HepG2 (cell line): ENCODE data around the gene KLHL17. TPM values are rescaled to one million over a fixed set of nuclear protein-coding genes. Genes with fewer than 3 reads are reported as not detected.

Source experiments
- ELF1 ChIP-seq: sonication (generic); formaldehyde crosslinking; IDR thresholded peaks from 2 replicates; pipeline ENCODE4 v1.4.0; 2020; ENCODE audit warnings: missing genetic modification reagents
- GABPA ChIP-seq, 2 experiments: IDR thresholded peaks; 2 replicates each; pipeline ENCODE4 v1.6.1; 2011 to 2016; ENCODE audit warnings: low read depth in 2 of 2, low read length in 1 of 2, missing biosample characterization in 1 of 2, missing genetic modification characterization in 1 of 2
- MIXL1 ChIP-seq: IDR thresholded peaks from 2 replicates; pipeline ENCODE4 v1.6.1; 2016
- POGZ ChIP-seq: sonication (generic); formaldehyde crosslinking; IDR thresholded peaks from 2 replicates; pipeline ENCODE4 v1.4.0; 2020; ENCODE audit warnings: mild to moderate bottlenecking, missing genetic modification reagents
- POLR2G ChIP-seq: fragments of 200-400 bp; formaldehyde crosslinking; IDR thresholded peaks from 2 replicates; pipeline ENCODE4 v1.6.1; 2018; ENCODE audit warnings: mild to moderate bottlenecking, low read depth, low read length, moderate library complexity
- RBFOX2 ChIP-seq: fragments of 200-400 bp; formaldehyde crosslinking; IDR thresholded peaks from 2 replicates; pipeline ENCODE4 v1.6.1; 2017; ENCODE audit warnings: low read depth, mild to moderate bottlenecking, low read length
- TAF1 ChIP-seq: sonication (generic); formaldehyde crosslinking; IDR thresholded peaks from 2 replicates; pipeline ENCODE4 v1.4.0; 2020; ENCODE audit warnings: missing genetic modification reagents
- TBX2 ChIP-seq: sonication (generic); formaldehyde crosslinking; IDR thresholded peaks from 2 replicates; pipeline ENCODE4 v1.5.0; 2020; ENCODE audit warnings: missing genetic modification reagents, mild to moderate bottlenecking, borderline replicate concordance
- ZFP90 ChIP-seq: sonication (generic); formaldehyde crosslinking; IDR thresholded peaks from 2 replicates; pipeline ENCODE4 v1.8.0; 2022; ENCODE audit warnings: missing genetic modification reagents, mild to moderate bottlenecking, inconsistent platforms, borderline replicate concordance
- ZNF350 ChIP-seq: sonication (generic); formaldehyde crosslinking; IDR thresholded peaks from 2 replicates; pipeline ENCODE4 v1.4.0; 2020; ENCODE audit warnings: mild to moderate bottlenecking, low read depth, missing genetic modification reagents, borderline replicate concordance
- ZNF430 ChIP-seq: sonication (generic); formaldehyde crosslinking; IDR thresholded peaks from 2 replicates; pipeline ENCODE4 v1.9.0; 2021; ENCODE audit warnings: mild to moderate bottlenecking, missing genetic modification reagents
- ZNF772 ChIP-seq: sonication (generic); formaldehyde crosslinking; IDR thresholded peaks from 2 replicates; pipeline ENCODE4 v1.5.0; 2020; ENCODE audit warnings: mild to moderate bottlenecking, missing genetic modification reagents
- ZSCAN9 ChIP-seq: IDR thresholded peaks from 2 replicates; pipeline ENCODE4 v1.6.1; 2016; ENCODE audit warnings: borderline replicate concordance
- polyA plus RNA-seq, 8 experiments: library from polyadenylated mRNA; depleted of rRNA in 3 of 8; stranded (reverse) in 7 of 8; unstranded in 1 of 8; fragments of >200 nt; fragmentation: Illumina TruSeq in 4 of 8; extraction: Trizol in 4 of 8; gene quantifications; 2 replicates each; pipeline versions ENCODE4 v1.2.1 to v1.2.3, GENCODE V29; 2011 to 2016; ENCODE audit warnings: low read depth in 4 of 8, missing spikeins in 1 of 8, mixed read lengths in 1 of 8; ENCODE audit not compliant: insufficient read depth in 1 of 8
- total RNA-seq, 5 experiments: library from RNA; depleted of rRNA; stranded (reverse); fragments of >200 nt; fragmentation: Illumina TruSeq; extraction: Trizol; gene quantifications; 2 replicates each; pipeline ENCODE4 v1.2.3, GENCODE V29; 2016; ENCODE audit warnings: low read depth in 1 of 5
- TF ChIP-seq, protein P1 (sequence below): sonication (generic); formaldehyde crosslinking; IDR thresholded peaks from 2 replicates; pipeline ENCODE4 v1.4.0; 2020; ENCODE audit warnings: mild to moderate bottlenecking, missing genetic modification reagents, borderline replicate concordance
- TF ChIP-seq, protein P2 (sequence below): sonication (generic); formaldehyde crosslinking; IDR thresholded peaks from 2 replicates; pipeline ENCODE4 v1.4.0; 2020; ENCODE audit warnings: missing genetic modification reagents, borderline replicate concordance

KLHL17 gene
- total and polyA plus RNA-seq, 2 of the 13 experiments (the other 11 are each of a cell fraction or from before 2014, with no cell fraction given): 9.3 to 24.7 TPM

GRCh38 chr1:1013105-1013921 is 52.9 kb downstream of the KLHL17 start, which contains the start of gene ISG15 (continued):
- TF ChIP-seq, protein P1, sequence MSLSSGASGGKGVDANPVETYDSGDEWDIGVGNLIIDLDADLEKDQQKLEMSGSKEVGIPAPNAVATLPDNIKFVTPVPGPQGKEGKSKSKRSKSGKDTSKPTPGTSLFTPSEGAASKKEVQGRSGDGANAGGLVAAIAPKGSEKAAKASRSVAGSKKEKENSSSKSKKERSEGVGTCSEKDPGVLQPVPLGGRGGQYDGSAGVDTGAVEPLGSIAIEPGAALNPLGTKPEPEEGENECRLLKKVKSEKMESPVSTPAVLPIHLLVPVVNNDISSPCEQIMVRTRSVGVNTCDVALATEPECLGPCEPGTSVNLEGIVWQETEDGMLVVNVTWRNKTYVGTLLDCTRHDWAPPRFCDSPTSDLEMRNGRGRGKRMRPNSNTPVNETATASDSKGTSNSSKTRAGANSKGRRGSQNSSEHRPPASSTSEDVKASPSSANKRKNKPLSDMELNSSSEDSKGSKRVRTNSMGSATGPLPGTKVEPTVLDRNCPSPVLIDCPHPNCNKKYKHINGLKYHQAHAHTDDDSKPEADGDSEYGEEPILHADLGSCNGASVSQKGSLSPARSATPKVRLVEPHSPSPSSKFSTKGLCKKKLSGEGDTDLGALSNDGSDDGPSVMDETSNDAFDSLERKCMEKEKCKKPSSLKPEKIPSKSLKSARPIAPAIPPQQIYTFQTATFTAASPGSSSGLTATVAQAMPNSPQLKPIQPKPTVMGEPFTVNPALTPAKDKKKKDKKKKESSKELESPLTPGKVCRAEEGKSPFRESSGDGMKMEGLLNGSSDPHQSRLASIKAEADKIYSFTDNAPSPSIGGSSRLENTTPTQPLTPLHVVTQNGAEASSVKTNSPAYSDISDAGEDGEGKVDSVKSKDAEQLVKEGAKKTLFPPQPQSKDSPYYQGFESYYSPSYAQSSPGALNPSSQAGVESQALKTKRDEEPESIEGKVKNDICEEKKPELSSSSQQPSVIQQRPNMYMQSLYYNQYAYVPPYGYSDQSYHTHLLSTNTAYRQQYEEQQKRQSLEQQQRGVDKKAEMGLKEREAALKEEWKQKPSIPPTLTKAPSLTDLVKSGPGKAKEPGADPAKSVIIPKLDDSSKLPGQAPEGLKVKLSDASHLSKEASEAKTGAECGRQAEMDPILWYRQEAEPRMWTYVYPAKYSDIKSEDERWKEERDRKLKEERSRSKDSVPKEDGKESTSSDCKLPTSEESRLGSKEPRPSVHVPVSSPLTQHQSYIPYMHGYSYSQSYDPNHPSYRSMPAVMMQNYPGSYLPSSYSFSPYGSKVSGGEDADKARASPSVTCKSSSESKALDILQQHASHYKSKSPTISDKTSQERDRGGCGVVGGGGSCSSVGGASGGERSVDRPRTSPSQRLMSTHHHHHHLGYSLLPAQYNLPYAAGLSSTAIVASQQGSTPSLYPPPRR (CRISPR knock-in tag): 0 out of 2 replicates have a peak, but pooled peaks have one; percentile 20
- TF ChIP-seq ELF1 (CRISPR knock-in tag): peak; percentile 79
- peak; percentile 35; the same call in 1 of the 2 replicates for TF ChIP-seq ZNF350 (CRISPR knock-in tag)
- no peak for TF ChIP-seq POGZ (CRISPR knock-in tag)
- peak; percentile 65; the same call in 1 of the 2 replicates for TF ChIP-seq MIXL1 (CRISPR knock-in tag)
- TF ChIP-seq POLR2G: peak; percentile 71; the same call in 1 of the 2 replicates
- no peak for TF ChIP-seq GABPA (IDR thresholded peaks at IDR 0.05; ENCODE audit: low read depth, low read length)
- peak; percentile 31; the same call in 1 of the 2 replicates for TF ChIP-seq GABPA (CRISPR knock-in tag; IDR thresholded peaks at IDR 0.05; ENCODE audit: low read depth)
- TF ChIP-seq RBFOX2: peak; percentile 49
- 0 out of 2 replicates have a peak, but pooled peaks have one; percentile 61 for TF ChIP-seq ZFP90
- TF ChIP-seq ZNF772 (CRISPR knock-in tag): 0 out of 2 replicates have a peak, but pooled peaks have one; percentile 49
- TF ChIP-seq, protein P2, sequence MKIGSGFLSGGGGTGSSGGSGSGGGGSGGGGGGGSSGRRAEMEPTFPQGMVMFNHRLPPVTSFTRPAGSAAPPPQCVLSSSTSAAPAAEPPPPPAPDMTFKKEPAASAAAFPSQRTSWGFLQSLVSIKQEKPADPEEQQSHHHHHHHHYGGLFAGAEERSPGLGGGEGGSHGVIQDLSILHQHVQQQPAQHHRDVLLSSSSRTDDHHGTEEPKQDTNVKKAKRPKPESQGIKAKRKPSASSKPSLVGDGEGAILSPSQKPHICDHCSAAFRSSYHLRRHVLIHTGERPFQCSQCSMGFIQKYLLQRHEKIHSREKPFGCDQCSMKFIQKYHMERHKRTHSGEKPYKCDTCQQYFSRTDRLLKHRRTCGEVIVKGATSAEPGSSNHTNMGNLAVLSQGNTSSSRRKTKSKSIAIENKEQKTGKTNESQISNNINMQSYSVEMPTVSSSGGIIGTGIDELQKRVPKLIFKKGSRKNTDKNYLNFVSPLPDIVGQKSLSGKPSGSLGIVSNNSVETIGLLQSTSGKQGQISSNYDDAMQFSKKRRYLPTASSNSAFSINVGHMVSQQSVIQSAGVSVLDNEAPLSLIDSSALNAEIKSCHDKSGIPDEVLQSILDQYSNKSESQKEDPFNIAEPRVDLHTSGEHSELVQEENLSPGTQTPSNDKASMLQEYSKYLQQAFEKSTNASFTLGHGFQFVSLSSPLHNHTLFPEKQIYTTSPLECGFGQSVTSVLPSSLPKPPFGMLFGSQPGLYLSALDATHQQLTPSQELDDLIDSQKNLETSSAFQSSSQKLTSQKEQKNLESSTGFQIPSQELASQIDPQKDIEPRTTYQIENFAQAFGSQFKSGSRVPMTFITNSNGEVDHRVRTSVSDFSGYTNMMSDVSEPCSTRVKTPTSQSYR (CRISPR knock-in tag): no peak; the same call in 1 of the 2 replicates
- peak; percentile 64 for TF ChIP-seq TBX2 (CRISPR knock-in tag)
- TF ChIP-seq ZNF430 (CRISPR knock-in tag): 0 out of 2 replicates have a peak, but pooled peaks have one; percentile 7
- peak; percentile 50; the same call in 1 of the 2 replicates for TF ChIP-seq TAF1 (CRISPR knock-in tag)
- 0 out of 2 replicates have a peak, but pooled peaks have one; percentile 60 for TF ChIP-seq ZSCAN9 (CRISPR knock-in tag)
